ENCODE data around the gene USH1G.
A peak's percentile ranks its signal among the peaks of the same experiment; 100 is the strongest.
"Not testable (repeated sequence)": the region's sequence is repeated elsewhere in the genome, so short reads cannot be mapped to it uniquely, and the experiment has no call there.

The USH1G gene

GRCh38 chr17:74873037-74873873 lies 49.8 kb downstream of the USH1G start:
- DNase-seq: peak; percentile 99

- no peak for DNase-seq
These were observed 50.6 kb downstream of the USH1G start, which contains the start of gene FDXR for GRCh38 chr17:74872313-74873036. Gene FDXR (minus strand): TSS chr17:74872994. CDS start chr17:74872944, 50 bp downstream.

- no peak for DNase-seq
These were observed 51.5 kb downstream of the USH1G start for GRCh38 chr17:74871356-74872076.

GRCh38 chr17:74870512-74870911 lies 52.5 kb downstream of the USH1G start:
- no peak for DNase-seq

GRCh38 chr17:74870028-74870427 lies 53.0 kb downstream of the USH1G start:
- DNase-seq: not testable (repeated sequence)

GRCh38 chr17:74868908-74869255 lies 54.2 kb downstream of the USH1G start:
- DNase-seq: no peak

GRCh38 chr17:74868251-74868907 lies 54.7 kb downstream of the USH1G start:
- DNase-seq: no peak

- no peak for DNase-seq
These were observed 56.7 kb downstream of the USH1G start for GRCh38 chr17:74866198-74866835.
